Measurements from ENCODE around the gene SERPINA9. TPM values are rescaled to one million over a fixed set of nuclear protein-coding genes. Genes with fewer than 3 reads are reported as not detected.

The SERPINA9 gene
- total and polyA plus RNA-seq, 8 donors = 1.1 TPM; not detected in 7

DNA sequence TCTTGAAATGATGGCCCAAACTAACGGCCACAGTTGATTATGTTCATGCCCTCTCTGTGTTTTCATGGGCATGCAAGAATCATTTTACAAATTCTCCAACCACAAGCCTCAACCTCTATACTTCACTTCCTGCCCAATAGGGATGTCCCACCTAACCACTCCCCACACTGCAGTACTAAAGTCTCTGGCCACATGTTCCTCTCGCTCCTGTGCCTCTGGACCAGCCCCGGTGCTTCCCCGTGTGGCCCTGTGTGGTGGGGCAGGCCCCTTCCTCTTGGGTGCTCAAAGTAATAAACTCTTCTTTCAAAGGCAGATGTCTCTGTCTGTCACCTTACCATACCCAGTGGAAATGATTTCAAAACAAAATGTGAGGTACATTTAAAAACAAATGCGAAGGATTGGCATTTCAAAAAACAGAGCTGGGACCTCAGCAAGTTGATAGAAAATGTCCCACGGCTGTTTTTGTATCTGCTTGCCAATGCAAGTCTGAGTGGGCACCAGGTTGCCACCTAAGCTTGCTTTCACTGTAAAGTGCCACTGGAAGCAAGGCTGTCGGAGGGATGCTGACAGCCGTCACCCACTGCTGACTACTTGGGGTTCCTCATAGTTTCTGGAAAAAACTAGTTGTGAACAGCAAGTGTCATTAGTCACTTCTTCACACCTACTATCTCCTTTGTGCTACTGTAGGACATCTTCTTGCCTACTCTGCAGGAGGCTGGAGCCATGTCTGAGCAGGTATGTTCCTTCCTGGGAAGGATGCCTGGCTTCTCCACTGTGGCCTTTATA lies 15.2 kb downstream of the SERPINA9 start:
- peaks cover 0 to 30% (median 24%) of the 10 kb centered on the region in 4 donors for H3K9me3 ChIP-seq
- H3K4me1 ChIP-seq = no peaks in the 10 kb centered on the region
- DNase-seq = no peak
- no peak overlapping the region for H3K4me3 ChIP-seq
- WGBS, 5 donors = 64 to 78% (median 75%) methylated on average over 8 of the region's 8 CpGs
- no peaks in the 10 kb centered on the region for H3K27me3 ChIP-seq
- intact Hi-C loops (cut with DNase I; ENCODE audit: low total_unique reads) = no loop called here
- H3K27ac ChIP-seq = no peak overlapping the region
- no peaks in the 10 kb centered on the region for H3K36me3 ChIP-seq
- TF ChIP-seq POLR2A (IDR thresholded peaks at IDR 0.05) = no peak
- TF ChIP-seq POLR2AphosphoS5 (IDR thresholded peaks at IDR 0.05) = no peak
- no peak for TF ChIP-seq CTCF (IDR thresholded peaks at IDR 0.05)
- no peak for TF ChIP-seq EP300 (IDR thresholded peaks at IDR 0.05)

- WGBS, 5 donors = 64 to 76% (median 66%) methylated on average over 2 of the region's 2 CpGs
Observed at GRCh38 chr14:94458558-94459205, 17.3 kb downstream of the SERPINA9 start.

DNA sequence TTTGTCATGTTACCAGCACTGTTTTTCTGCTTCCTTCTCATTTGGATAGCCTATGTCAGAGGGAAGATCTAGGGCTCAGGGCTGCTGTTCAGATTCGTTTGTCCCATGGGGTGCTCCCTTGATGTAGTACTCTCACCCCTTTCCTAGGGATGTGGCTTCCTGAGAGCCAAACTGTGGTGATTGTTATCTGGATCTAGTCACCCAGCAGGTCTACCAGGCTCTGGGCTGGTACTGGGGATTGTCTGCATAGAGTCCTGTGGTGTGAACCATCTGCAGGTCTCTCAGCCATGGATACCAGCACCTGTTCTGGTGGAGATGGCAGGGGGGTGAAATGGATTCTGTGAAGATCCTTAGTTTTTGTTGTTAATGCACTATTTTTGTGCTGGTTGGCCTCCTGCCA lies 17.9 kb downstream of the SERPINA9 start:
- Histone ChIP-seq H3K36me3 (no peaks in the 10 kb centered on the region), H3K9me3 (peaks cover 0 to 20% (median 5%) of the 10 kb centered on the region in 4 donors), H3K27ac (no peak overlapping the region), H3K27me3 (peaks cover 0 to 6% (median 0%) of the 10 kb centered on the region in 3 donors), H3K4me3 (no peak overlapping the region), H3K4me1 (no peaks in the 10 kb centered on the region)
- TF ChIP-seq CTCF (IDR thresholded peaks at IDR 0.05) (no peak), POLR2AphosphoS5 (IDR thresholded peaks at IDR 0.05) (no peak), EP300 (IDR thresholded peaks at IDR 0.05) (no peak), POLR2A (IDR thresholded peaks at IDR 0.05) (no peak)
- no peak for DNase-seq
- intact Hi-C loops (cut with DNase I; ENCODE audit: low total_unique reads) = no loop called here
- WGBS, 5 donors = 58 to 75% (median 64%) methylated on average over 1 of the region's 1 CpG

More at GRCh38 chr14:94458558-94459205, 17.3 kb downstream of the SERPINA9 start:
- no peaks in the 10 kb centered on the region for H3K36me3 ChIP-seq
- H3K4me3 ChIP-seq = no peak overlapping the region
- no peaks in the 10 kb centered on the region for H3K4me1 ChIP-seq
- intact Hi-C loops (cut with DNase I; ENCODE audit: low total_unique reads) = no loop called here
- H3K27ac ChIP-seq = no peak overlapping the region
- no peak for TF ChIP-seq POLR2AphosphoS5 (IDR thresholded peaks at IDR 0.05)
- no peak for TF ChIP-seq POLR2A (IDR thresholded peaks at IDR 0.05)
- no peak for TF ChIP-seq EP300 (IDR thresholded peaks at IDR 0.05)
- no peak for TF ChIP-seq CTCF (IDR thresholded peaks at IDR 0.05)
- no peak for DNase-seq
- peaks cover 0 to 20% (median 5%) of the 10 kb centered on the region in 4 donors for H3K9me3 ChIP-seq
- peaks cover 0 to 6% (median 0%) of the 10 kb centered on the region in 3 donors for H3K27me3 ChIP-seq

GRCh38 chr14:94455928-94456327 lies 20.1 kb downstream of the SERPINA9 start:
- whole genome bisulfite sequencing, 5 donors = 0 to 23% (median 8%) methylated on average over 1 of the region's 1 CpG
- H3K27me3 ChIP-seq = peaks cover 0 to 22% (median 0%) of the 10 kb centered on the region in 3 donors
- no peak for TF ChIP-seq POLR2AphosphoS5 (IDR thresholded peaks at IDR 0.05)
- TF ChIP-seq POLR2A (IDR thresholded peaks at IDR 0.05) = no peak
- TF ChIP-seq EP300 (IDR thresholded peaks at IDR 0.05) = no peak
- TF ChIP-seq CTCF (IDR thresholded peaks at IDR 0.05) = no peak
- H3K27ac ChIP-seq = no peak overlapping the region
- intact Hi-C loops (cut with DNase I; ENCODE audit: low total_unique reads) = no loop called here
- DNase-seq = no peak
- no peaks in the 10 kb centered on the region for H3K36me3 ChIP-seq
- H3K9me3 ChIP-seq = peaks cover 0 to 20% (median 5%) of the 10 kb centered on the region in 4 donors
- no peak overlapping the region for H3K4me3 ChIP-seq
- H3K4me1 ChIP-seq = no peaks in the 10 kb centered on the region
